Endothelial cell of umbilical vein (primary cell): ENCODE measurements around the gene WASF3.

ENCODE experiments used
- CTCF ChIP-seq, 2 donors: IDR thresholded peaks; 1 replicate in 1 of 2; 2 replicates in 1 of 2; pipeline ENCODE4 v1.5.1; 2011; ENCODE audit warnings: low read length in 2 of 2, mild to moderate bottlenecking in 2 of 2, moderate library complexity in 2 of 2, control low read depth in 1 of 2, inconsistent platforms in 1 of 2, low read depth in 1 of 2; ENCODE audit not compliant: insufficient read depth in 1 of 2; ENCODE audit errors: extremely low read depth in 1 of 2
- EZH2 ChIP-seq: IDR thresholded peaks from 2 replicates; pipeline ENCODE4 v1.6.1; 2012; ENCODE audit warnings: borderline replicate concordance, low read depth, mild to moderate bottlenecking, moderate library complexity, low read length, inconsistent platforms; ENCODE audit not compliant: severe bottlenecking
- FOS ChIP-seq: IDR thresholded peaks from 2 replicates; pipeline ENCODE4 v1.6.1; 2011; ENCODE audit warnings: mild to moderate bottlenecking, low read length, moderate library complexity, borderline replicate concordance; ENCODE audit not compliant: insufficient read depth
- MAX ChIP-seq: IDR thresholded peaks from 2 replicates; pipeline ENCODE4 v1.6.1; 2011; ENCODE audit not compliant: insufficient read depth, insufficient read length
- MYC ChIP-seq: IDR thresholded peaks from one replicate; pipeline ENCODE4 v1.6.1; 2011; ENCODE audit warnings: mild to moderate bottlenecking, low read depth, low read length
- POLR2A ChIP-seq: IDR thresholded peaks from 2 replicates; pipeline ENCODE4 v1.6.1; 2012; ENCODE audit warnings: low read depth, mild to moderate bottlenecking, control low read depth, low read length

GRCh38 chr13:26629260-26629825 lies 71.9 kb downstream of the WASF3 start:
- TF ChIP-seq POLR2A, result no peak
- peak in 1 of 2 donors; percentile 6 for TF ChIP-seq CTCF (IDR thresholded peaks at IDR 0.05; ENCODE audit: extremely low read depth in 1 of 2, insufficient read depth in 1 of 2, low read depth in 1 of 2, low read length in 2 of 2)
- TF ChIP-seq EZH2, result no peak
- TF ChIP-seq MAX, result no peak
- no peak for TF ChIP-seq FOS
- TF ChIP-seq MYC, result no peak
